ENCODE results near the gene KCNJ8.

The KCNJ8 gene

GRCh38 chr12:21718403-21718802 lies 56.1 kb downstream of the KCNJ8 start:
- DNase-seq (ENCODE audit: low read depth in 3 of 3, low spot score in 1 of 3) = no peak

GRCh38 chr12:21717767-21718166 lies 56.7 kb downstream of the KCNJ8 start:
- DNase-seq (ENCODE audit: low read depth in 3 of 3, low spot score in 1 of 3) = no peak

- no peak for DNase-seq (ENCODE audit: low read depth in 3 of 3, low spot score in 1 of 3)
Observed at GRCh38 chr12:21715386-21715785, 59.1 kb downstream of the KCNJ8 start.

All from stimulated activated CD4-positive, alpha-beta T cell treated with anti-CD3 and anti-CD28 coated beads, TNF-alpha, amount 100 ng/mL, for 1 hour (primary cell).